Measurements from ENCODE around the gene MLLT10.
"Not testable (repeated sequence)": the region's sequence is repeated elsewhere in the genome, so short reads cannot be mapped to it uniquely, and the experiment has no call there.

The MLLT10 gene

GRCh38 chr10:21628645-21629044 lies 94.6 kb downstream of the MLLT10 start:
- in situ Hi-C loops (cut with HindIII; ENCODE audit: low sequenced_read_pairs): not testable (repeated sequence)

GRCh38 chr10:21634599-21635365 lies 100.8 kb downstream of the MLLT10 start:
- in situ Hi-C loops (cut with HindIII; ENCODE audit: low sequenced_read_pairs): no loop called here

- in situ Hi-C loops (cut with HindIII; ENCODE audit: low sequenced_read_pairs): no loop called here
Measured at GRCh38 chr10:21637795-21638194, 103.8 kb downstream of the MLLT10 start.

GRCh38 chr10:21638681-21639080 lies 104.6 kb downstream of the MLLT10 start:
- in situ Hi-C loops (cut with HindIII; ENCODE audit: low sequenced_read_pairs): no loop called here

GRCh38 chr10:21648040-21648439 lies 114.0 kb downstream of the MLLT10 start:
- in situ Hi-C loops (cut with HindIII; ENCODE audit: low sequenced_read_pairs): no loop called here

- in situ Hi-C loops (cut with HindIII; ENCODE audit: low sequenced_read_pairs): no loop called here
Measured at GRCh38 chr10:21649454-21649872, 115.4 kb downstream of the MLLT10 start.

- in situ Hi-C loops (cut with HindIII; ENCODE audit: low sequenced_read_pairs): no loop called here
Measured at GRCh38 chr10:21650353-21650752, 116.3 kb downstream of the MLLT10 start.

GRCh38 chr10:21655236-21655635 lies 121.2 kb downstream of the MLLT10 start:
- in situ Hi-C loops (cut with HindIII; ENCODE audit: low sequenced_read_pairs): no loop called here

GRCh38 chr10:21655687-21656086 lies 121.7 kb downstream of the MLLT10 start:
- in situ Hi-C loops (cut with HindIII; ENCODE audit: low sequenced_read_pairs): no loop called here

GRCh38 chr10:21661087-21661486 lies 127.1 kb downstream of the MLLT10 start:
- in situ Hi-C loops (cut with HindIII; ENCODE audit: low sequenced_read_pairs): no loop called here

GRCh38 chr10:21661935-21662334 lies 127.9 kb downstream of the MLLT10 start:
- in situ Hi-C loops (cut with HindIII; ENCODE audit: low sequenced_read_pairs): no loop called here

- in situ Hi-C loops (cut with HindIII; ENCODE audit: low sequenced_read_pairs): no loop called here
Measured at GRCh38 chr10:21662635-21663034, 128.6 kb downstream of the MLLT10 start.

GRCh38 chr10:21668831-21669230 lies 134.8 kb downstream of the MLLT10 start:
- in situ Hi-C loops (cut with HindIII; ENCODE audit: low sequenced_read_pairs): no loop called here

- in situ Hi-C loops (cut with HindIII; ENCODE audit: low sequenced_read_pairs): no loop called here
Measured at GRCh38 chr10:21670391-21670790, 136.4 kb downstream of the MLLT10 start.

- in situ Hi-C loops (cut with HindIII; ENCODE audit: low sequenced_read_pairs): no loop called here
Measured at GRCh38 chr10:21673668-21674067, 139.6 kb downstream of the MLLT10 start.

GRCh38 chr10:21675157-21675796 lies 141.2 kb downstream of the MLLT10 start:
- in situ Hi-C loops (cut with HindIII; ENCODE audit: low sequenced_read_pairs): no loop called here

GRCh38 chr10:21677551-21677950 lies 143.5 kb downstream of the MLLT10 start:
- in situ Hi-C loops (cut with HindIII; ENCODE audit: low sequenced_read_pairs): no loop called here

GRCh38 chr10:21681156-21681555 lies 147.1 kb downstream of the MLLT10 start:
- in situ Hi-C loops (cut with HindIII; ENCODE audit: low sequenced_read_pairs): loop anchor here (5.0 kb wide), 1 partner anchor 41 kb away; no protein-coding TSS in a partner anchor

- in situ Hi-C loops (cut with HindIII; ENCODE audit: low sequenced_read_pairs): no loop called here
Measured at GRCh38 chr10:21687266-21688008, 153.4 kb downstream of the MLLT10 start.

GRCh38 chr10:21688009-21688332 lies 153.9 kb downstream of the MLLT10 start:
- in situ Hi-C loops (cut with HindIII; ENCODE audit: low sequenced_read_pairs): no loop called here

- in situ Hi-C loops (cut with HindIII; ENCODE audit: low sequenced_read_pairs): no loop called here
Measured at GRCh38 chr10:21688870-21689269, 154.8 kb downstream of the MLLT10 start.

- in situ Hi-C loops (cut with HindIII; ENCODE audit: low sequenced_read_pairs): no loop called here
Measured at GRCh38 chr10:21689881-21690280, 155.8 kb downstream of the MLLT10 start.
